H9 (cell line): ENCODE measurements around the gene KRTAP26-1. TPM values are rescaled to one million over a fixed set of nuclear protein-coding genes. Genes with fewer than 3 reads are reported as not detected.

Source experiments
- DNase-seq: peaks from one replicate; pipeline ENCODE4 v3.0.0-alpha.2; 2017
- H2AFZ ChIP-seq: one replicate; pipeline ENCODE4 v1.6.1; 2013; ENCODE audit warnings: mild to moderate bottlenecking, low read length, control low read depth, moderate library complexity
- H2AK5ac ChIP-seq: 2 replicates; pipeline ENCODE4 v1.6.1; 2013; ENCODE audit warnings: low read length, control low read depth, mixed read lengths; ENCODE audit not compliant: insufficient read length
- H2BK120ac ChIP-seq: one replicate; pipeline ENCODE4 v1.6.1; 2013; ENCODE audit warnings: low read depth, mild to moderate bottlenecking, low read length, control low read depth, inconsistent platforms; ENCODE audit not compliant: poor library complexity, severe bottlenecking
- H2BK12ac ChIP-seq: 2 replicates; pipeline ENCODE4 v1.6.1; 2013; ENCODE audit warnings: low read length, control low read depth, mixed read lengths, low read depth; ENCODE audit not compliant: insufficient read length
- H2BK15ac ChIP-seq: 2 replicates; pipeline ENCODE4 v1.6.1; 2013; ENCODE audit warnings: low read depth, low read length, control low read depth
- H2BK20ac ChIP-seq: one replicate; pipeline ENCODE4 v1.6.1; 2013; ENCODE audit warnings: low read depth, mild to moderate bottlenecking, low read length, control low read depth, inconsistent platforms; ENCODE audit not compliant: poor library complexity, severe bottlenecking
- H2BK5ac ChIP-seq: 2 replicates; pipeline ENCODE4 v1.6.1; 2013; ENCODE audit warnings: low read length, control low read depth, mixed read lengths; ENCODE audit not compliant: insufficient read length
- H3K14ac ChIP-seq: 2 replicates; pipeline ENCODE4 v1.6.1; 2013; ENCODE audit warnings: low read length, control low read depth; ENCODE audit not compliant: insufficient read depth
- H3K18ac ChIP-seq: 2 replicates; pipeline ENCODE4 v1.6.1; 2013; ENCODE audit warnings: low read depth, mild to moderate bottlenecking, mixed read lengths, low read length, control low read depth; ENCODE audit not compliant: insufficient read length
- H3K23ac ChIP-seq: 2 replicates; pipeline ENCODE4 v1.6.1; 2013; ENCODE audit warnings: low read length, control low read depth, mixed read lengths, low read depth; ENCODE audit not compliant: insufficient read length
- H3K23me2 ChIP-seq: 2 replicates; pipeline ENCODE4 v1.6.1; 2013; ENCODE audit warnings: low read depth, mild to moderate bottlenecking, mixed read lengths, low read length, control low read depth; ENCODE audit not compliant: insufficient read length, poor library complexity, severe bottlenecking
- H3K27ac ChIP-seq: 2 replicates; pipeline ENCODE4 v1.5.1; 2013; ENCODE audit warnings: low read length, control low read depth, mixed read lengths, low read depth; ENCODE audit not compliant: insufficient read length
- H3K27me3 ChIP-seq: 2 replicates; pipeline ENCODE4 v1.6.1; 2013; ENCODE audit warnings: low read length, control low read depth, inconsistent platforms; ENCODE audit not compliant: insufficient read depth
- H3K4ac ChIP-seq: 2 replicates; pipeline ENCODE4 v1.6.1; 2013; ENCODE audit warnings: low read depth, mild to moderate bottlenecking, control low read depth, inconsistent platforms, low read length, moderate library complexity
- H3K4me1 ChIP-seq: 2 replicates; pipeline ENCODE4 v1.6.1; 2013; ENCODE audit warnings: low read length, control low read depth, inconsistent platforms; ENCODE audit not compliant: insufficient read depth
- H3K4me2 ChIP-seq: 2 replicates; pipeline ENCODE4 v1.6.1; 2013; ENCODE audit warnings: low read length, control low read depth, mixed read lengths; ENCODE audit not compliant: insufficient read length, insufficient read depth
- H3K56ac ChIP-seq: 2 replicates; pipeline ENCODE4 v1.6.1; 2013; ENCODE audit warnings: low read depth, mild to moderate bottlenecking, mixed read lengths, low read length, control low read depth; ENCODE audit not compliant: insufficient read length
- H3K79me1 ChIP-seq: 2 replicates; pipeline ENCODE4 v1.6.1; 2013; ENCODE audit warnings: low read depth, mild to moderate bottlenecking, moderate library complexity, low read length, control low read depth, inconsistent platforms; ENCODE audit not compliant: insufficient read depth, poor library complexity, severe bottlenecking
- H3K79me2 ChIP-seq: 2 replicates; pipeline ENCODE4 v1.6.1; 2013; ENCODE audit warnings: low read length, control low read depth, inconsistent platforms; ENCODE audit not compliant: insufficient read depth
- H3K9ac ChIP-seq: 2 replicates; pipeline ENCODE4 v1.6.1; 2013; ENCODE audit warnings: low read length, control low read depth, mixed read lengths; ENCODE audit not compliant: insufficient read length; ENCODE audit errors: extremely low read depth
- H3K9me3 ChIP-seq: one replicate; pipeline ENCODE4 v1.6.1; 2013; ENCODE audit warnings: low read depth, low read length, inconsistent platforms; ENCODE audit not compliant: control insufficient read depth
- H3T11ph ChIP-seq: one replicate; pipeline ENCODE4 v1.6.1; 2013; ENCODE audit warnings: mild to moderate bottlenecking, low read length, control low read depth, inconsistent platforms
- H4K20me1 ChIP-seq: one replicate; pipeline ENCODE4 v1.6.1; 2013; ENCODE audit not compliant: control insufficient read depth, insufficient read length, insufficient read depth
- H4K5ac ChIP-seq: 2 replicates; pipeline ENCODE4 v1.6.1; 2013; ENCODE audit warnings: low read depth, mild to moderate bottlenecking, mixed read lengths, low read length, control low read depth; ENCODE audit not compliant: insufficient read length
- H4K8ac ChIP-seq: replicated peaks from 2 replicates; pipeline ENCODE4 v1.6.1; 2013; ENCODE audit warnings: low read length, control low read depth, mixed read lengths, low read depth; ENCODE audit not compliant: insufficient read length
- H4K91ac ChIP-seq: 2 replicates; pipeline ENCODE4 v1.6.1; 2013; ENCODE audit warnings: low read depth, mild to moderate bottlenecking, moderate library complexity, mixed read lengths, low read length, control low read depth; ENCODE audit not compliant: insufficient read length
- H3K27ac Mint-ChIP-seq, 3 experiments: 2 replicates in 2 of 3; 3 replicates in 1 of 3; pipeline ENCODE4 v1.8.0; 2020 to 2021; ENCODE audit warnings: mixed read lengths in 3 of 3, mild to moderate bottlenecking in 1 of 3, moderate library complexity in 1 of 3
- H3K27me3 Mint-ChIP-seq: 2 replicates; pipeline ENCODE4 v1.8.0; 2021; ENCODE audit warnings: low read depth, mild to moderate bottlenecking, moderate library complexity, mixed read lengths
- H3K36me3 Mint-ChIP-seq, 3 experiments: 2 replicates in 2 of 3; 3 replicates in 1 of 3; pipeline ENCODE4 v1.8.0; 2020 to 2021; ENCODE audit warnings: low read depth in 3 of 3, mixed read lengths in 3 of 3; ENCODE audit not compliant: insufficient read depth in 1 of 3
- H3K4me1 Mint-ChIP-seq, 2 experiments: 2 replicates each; pipeline ENCODE4 v1.8.0; 2020; ENCODE audit warnings: mixed read lengths in 2 of 2
- H3K4me3 Mint-ChIP-seq, 2 experiments: 2 replicates in 1 of 2; 3 replicates in 1 of 2; pipeline ENCODE4 v1.8.0; 2020 to 2021; ENCODE audit warnings: mild to moderate bottlenecking in 2 of 2, mixed read lengths in 2 of 2, moderate library complexity in 1 of 2
- H3K9me3 Mint-ChIP-seq, 2 experiments: 2 replicates in 1 of 2; 3 replicates in 1 of 2; pipeline ENCODE4 v1.8.0; 2020; ENCODE audit warnings: mild to moderate bottlenecking in 2 of 2, mixed read lengths in 2 of 2, moderate library complexity in 1 of 2
- CTCF ChIP-seq: fragments of 200-600 bp; sonication (generic); conservative IDR thresholded peaks from 3 replicates; pipeline ENCODE4 v1.8.0; 2021; ENCODE audit warnings: antibody characterized with exemption, mild to moderate bottlenecking
- WGBS: extraction: QIAGEN DNeasy Blood & Tissue Kit; methylation state at CpG from one replicate; pipeline ENCODE4 v1.1.7; 2013; ENCODE audit warnings: missing lambda C conversion rate, low lambda C conversion rate, mixed read lengths; ENCODE audit not compliant: insufficient read length; ENCODE audit errors: extremely low coverage; 5-methylcytosine and 5-hydroxymethylcytosine counted together
- long read RNA-seq: library from polyadenylated mRNA; unstranded; transcript quantifications from one replicate; pipeline ENCODE4 v2.0.0, GENCODE V29; 2020
- total RNA-seq: library from RNA; stranded (reverse); gene quantifications from 2 replicates; pipeline ENCODE4 v1.2.1, GENCODE V29; 2021

Gene KRTAP26-1
- total RNA-seq, result not detected in 2 replicates
- long read RNA-seq, result 0 reads

- Histone ChIP-seq H3K27ac (no peak within 1 kb of the TSS), H4K5ac (no peak within 1 kb of the TSS), H2AFZ (no peak within 1 kb of the TSS), H2BK5ac (no peak within 1 kb of the TSS), H2BK20ac (no peak within 1 kb of the TSS), H3K23ac (no peak within 1 kb of the TSS), H3K4me2 (no peak within 1 kb of the TSS), H4K91ac (no peak within 1 kb of the TSS), H3K9ac (no peak within 1 kb of the TSS), H2AK5ac (no peak within 1 kb of the TSS), H2BK120ac (no peak within 1 kb of the TSS), H3K27me3 (no peaks in the 10 kb centered on the region), H3K79me1 (no peaks in the 10 kb centered on the region), H3T11ph (no peak within 1 kb of the TSS), H3K23me2 (no peaks in the 10 kb centered on the region), H3K56ac (no peak within 1 kb of the TSS), H4K8ac (no peak within 1 kb of the TSS), H3K79me2 (no peaks in the 10 kb centered on the region), H4K20me1 (no peaks in the 10 kb centered on the region), H3K4ac (no peak within 1 kb of the TSS), H3K9me3 (no peaks in the 10 kb centered on the region), H2BK12ac (no peak within 1 kb of the TSS), H3K4me1 (no peaks in the 10 kb centered on the region), H2BK15ac (no peak within 1 kb of the TSS), H3K14ac (no peak within 1 kb of the TSS), H3K18ac (no peak within 1 kb of the TSS)
- Mint-ChIP-seq H3K4me1 (no peaks in the 10 kb centered on the region), H3K4me3 (no peak within 1 kb of the TSS), H3K36me3 (no peaks in the 10 kb centered on the region; a peak in 1 of 7 replicates), H3K27ac (no peak within 1 kb of the TSS), H3K9me3 (peaks cover under 1 to 5% of the 10 kb centered on the region in 2 experiments; a peak in 1 of 5 replicates), H3K27me3 (peaks cover 3% of the 10 kb centered on the region; the same call in 1 of the 2 replicates)
- WGBS, result no CpG with 5 or more reads among the region's 2 CpGs
- no peak for TF ChIP-seq CTCF
- DNase-seq, result no peak
Observed at GRCh38 chr21:30320215-30320614, at the start of gene KRTAP26-1. TSS of gene KRTAP26-1 (minus strand) at chr21:30320315. CDS start at chr21:30320035, 280 bp downstream.
